ENCODE data around the gene FRMD1. TPM values are rescaled to one million over a fixed set of nuclear protein-coding genes. Genes with fewer than 3 reads are reported as not detected.

The FRMD1 gene
- total RNA-seq, 1 donor from 2014 or later: not detected

DNA sequence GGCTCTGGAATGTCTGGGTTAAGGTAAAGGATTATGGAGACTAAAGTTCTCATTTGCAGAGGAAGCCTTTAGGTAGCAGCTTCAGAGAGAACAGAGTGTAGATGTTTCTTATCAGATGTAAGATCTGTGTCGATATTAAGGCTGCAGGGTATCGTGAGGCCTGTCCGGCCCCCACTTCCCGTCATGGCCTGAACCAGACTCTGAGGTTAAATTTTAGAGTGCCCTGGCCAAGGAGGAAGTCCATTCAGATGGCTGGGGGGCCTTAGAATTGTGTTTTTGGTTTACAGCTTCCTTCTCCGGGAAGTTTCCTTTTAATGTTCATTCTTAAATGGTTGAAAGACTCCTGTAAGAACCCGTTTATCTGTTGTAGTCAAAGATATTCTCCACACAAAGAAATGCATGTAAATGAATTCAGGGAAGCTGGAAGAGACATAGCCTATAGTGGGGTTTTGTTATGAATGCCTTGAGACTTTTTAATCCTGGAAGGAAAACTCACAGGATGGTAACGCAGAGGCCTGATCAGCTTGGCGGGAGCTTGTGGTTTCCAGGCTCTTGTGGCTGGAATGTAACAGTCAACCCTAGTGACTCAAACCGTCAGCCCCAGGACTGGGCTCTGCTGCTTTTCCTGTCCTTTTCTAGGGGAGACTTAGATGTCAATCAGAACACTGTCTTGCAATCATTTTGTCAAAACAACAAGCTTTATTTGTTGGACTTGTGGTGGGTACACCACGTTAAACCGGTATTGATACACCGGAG lies 46.8 kb downstream of the FRMD1 start:
- Mint-ChIP-seq H3K27me3 (ENCODE audit: low read depth, unreplicated experiment) (no peaks in the 10 kb centered on the region), H3K4me1 (ENCODE audit: low read depth, unreplicated experiment) (peaks cover 25% of the 10 kb centered on the region), H3K4me3 (ENCODE audit: unreplicated experiment) (no peak overlapping the region), H3K36me3 (ENCODE audit: low read depth, unreplicated experiment) (no peaks in the 10 kb centered on the region), H3K9me3 (ENCODE audit: unreplicated experiment) (peaks cover 7% of the 10 kb centered on the region), H3K27ac (ENCODE audit: unreplicated experiment) (peak overlapping the region; percentile 92)
- Histone ChIP-seq H4K20me1 (ENCODE audit: insufficient read depth, low read length) (no peaks in the 10 kb centered on the region), H3K4me3 (ENCODE audit: insufficient read depth, low read depth, low read length) (no peak overlapping the region), H3K9me3 (ENCODE audit: insufficient read depth, low read depth, low read length) (no peaks in the 10 kb centered on the region), H3K27ac (ENCODE audit: low read depth, low read length) (peak overlapping the region; percentile 65), H3K36me3 (ENCODE audit: insufficient read depth, low read length) (no peaks in the 10 kb centered on the region), H3K79me2 (ENCODE audit: insufficient read depth, low read length) (no peaks in the 10 kb centered on the region), H3K4me2 (ENCODE audit: low read length) (peak overlapping the region; percentile 69), H3K9ac (ENCODE audit: low read length) (peak overlapping the region; percentile 52), H2AFZ (ENCODE audit: low read depth, low read length) (peak overlapping the region; percentile 29), H3K27me3 (ENCODE audit: insufficient read depth, low read length) (no peaks in the 10 kb centered on the region), H3K4me1 (ENCODE audit: insufficient read depth, low read length) (peaks cover 25% of the 10 kb centered on the region)
- FAIRE-seq (peak; percentile 91), DNase-seq (ENCODE audit: low read depth) (peak; percentile 88)
- TF ChIP-seq, protein P1, sequence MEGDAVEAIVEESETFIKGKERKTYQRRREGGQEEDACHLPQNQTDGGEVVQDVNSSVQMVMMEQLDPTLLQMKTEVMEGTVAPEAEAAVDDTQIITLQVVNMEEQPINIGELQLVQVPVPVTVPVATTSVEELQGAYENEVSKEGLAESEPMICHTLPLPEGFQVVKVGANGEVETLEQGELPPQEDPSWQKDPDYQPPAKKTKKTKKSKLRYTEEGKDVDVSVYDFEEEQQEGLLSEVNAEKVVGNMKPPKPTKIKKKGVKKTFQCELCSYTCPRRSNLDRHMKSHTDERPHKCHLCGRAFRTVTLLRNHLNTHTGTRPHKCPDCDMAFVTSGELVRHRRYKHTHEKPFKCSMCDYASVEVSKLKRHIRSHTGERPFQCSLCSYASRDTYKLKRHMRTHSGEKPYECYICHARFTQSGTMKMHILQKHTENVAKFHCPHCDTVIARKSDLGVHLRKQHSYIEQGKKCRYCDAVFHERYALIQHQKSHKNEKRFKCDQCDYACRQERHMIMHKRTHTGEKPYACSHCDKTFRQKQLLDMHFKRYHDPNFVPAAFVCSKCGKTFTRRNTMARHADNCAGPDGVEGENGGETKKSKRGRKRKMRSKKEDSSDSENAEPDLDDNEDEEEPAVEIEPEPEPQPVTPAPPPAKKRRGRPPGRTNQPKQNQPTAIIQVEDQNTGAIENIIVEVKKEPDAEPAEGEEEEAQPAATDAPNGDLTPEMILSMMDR (IDR thresholded peaks at IDR 0.05; ENCODE audit: insufficient read depth, low read depth, low read length): peak; percentile 52
- TF ChIP-seq EZH2 (IDR thresholded peaks at IDR 0.05; ENCODE audit: insufficient read depth, low read length): no peak

DNA sequence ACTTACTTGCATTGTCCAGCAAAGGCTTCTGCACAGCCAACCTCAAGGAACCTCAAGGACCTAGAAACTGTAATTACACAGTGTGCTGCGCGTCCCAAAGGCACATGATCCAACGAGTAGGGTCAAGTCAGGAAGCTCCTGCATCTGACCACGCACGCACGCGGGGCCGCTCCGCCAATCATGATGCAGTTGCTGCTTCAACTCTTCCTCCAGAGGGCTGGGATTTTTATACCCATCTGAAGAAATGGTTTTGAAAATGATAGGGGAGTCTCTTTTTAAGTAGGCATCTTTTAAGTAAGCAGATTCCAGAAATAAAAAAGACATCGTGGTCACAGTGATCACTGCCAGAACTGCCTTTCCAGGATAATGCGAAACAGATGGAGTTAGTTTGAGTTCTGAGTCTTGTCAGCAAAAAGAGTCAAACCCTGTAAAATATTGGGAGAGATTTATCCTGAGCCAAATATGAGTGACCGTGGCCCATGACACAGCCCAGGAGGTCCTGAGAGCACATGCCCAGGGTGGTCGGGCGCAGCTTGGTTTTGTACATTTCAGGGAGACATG lies 47.5 kb downstream of the FRMD1 start:
- Histone ChIP-seq H3K27ac (ENCODE audit: low read depth, low read length) (peak overlapping the region; percentile 65), H2AFZ (ENCODE audit: low read depth, low read length) (peak overlapping the region; percentile 29), H3K4me1 (ENCODE audit: insufficient read depth, low read length) (peaks cover 25% of the 10 kb centered on the region), H4K20me1 (ENCODE audit: insufficient read depth, low read length) (no peaks in the 10 kb centered on the region), H3K4me3 (ENCODE audit: insufficient read depth, low read depth, low read length) (no peak overlapping the region), H3K79me2 (ENCODE audit: insufficient read depth, low read length) (no peaks in the 10 kb centered on the region), H3K36me3 (ENCODE audit: insufficient read depth, low read length) (no peaks in the 10 kb centered on the region), H3K9me3 (ENCODE audit: insufficient read depth, low read depth, low read length) (no peaks in the 10 kb centered on the region), H3K9ac (ENCODE audit: low read length) (peak overlapping the region; percentile 52), H3K27me3 (ENCODE audit: insufficient read depth, low read length) (no peaks in the 10 kb centered on the region), H3K4me2 (ENCODE audit: low read length) (peak overlapping the region; percentile 69)
- Mint-ChIP-seq H3K27me3 (ENCODE audit: low read depth, unreplicated experiment) (no peaks in the 10 kb centered on the region), H3K9me3 (ENCODE audit: unreplicated experiment) (peaks cover 4% of the 10 kb centered on the region), H3K4me3 (ENCODE audit: unreplicated experiment) (no peak overlapping the region), H3K4me1 (ENCODE audit: low read depth, unreplicated experiment) (peaks cover 25% of the 10 kb centered on the region), H3K36me3 (ENCODE audit: low read depth, unreplicated experiment) (no peaks in the 10 kb centered on the region), H3K27ac (ENCODE audit: unreplicated experiment) (peak overlapping the region; percentile 92)
- FAIRE-seq (peak; percentile 86), DNase-seq (ENCODE audit: low read depth) (peak; percentile 62)
- no peak for TF ChIP-seq EZH2 (IDR thresholded peaks at IDR 0.05; ENCODE audit: insufficient read depth, low read length)
- TF ChIP-seq, protein P1 (IDR thresholded peaks at IDR 0.05; ENCODE audit: insufficient read depth, low read depth, low read length): no peak

DNA sequence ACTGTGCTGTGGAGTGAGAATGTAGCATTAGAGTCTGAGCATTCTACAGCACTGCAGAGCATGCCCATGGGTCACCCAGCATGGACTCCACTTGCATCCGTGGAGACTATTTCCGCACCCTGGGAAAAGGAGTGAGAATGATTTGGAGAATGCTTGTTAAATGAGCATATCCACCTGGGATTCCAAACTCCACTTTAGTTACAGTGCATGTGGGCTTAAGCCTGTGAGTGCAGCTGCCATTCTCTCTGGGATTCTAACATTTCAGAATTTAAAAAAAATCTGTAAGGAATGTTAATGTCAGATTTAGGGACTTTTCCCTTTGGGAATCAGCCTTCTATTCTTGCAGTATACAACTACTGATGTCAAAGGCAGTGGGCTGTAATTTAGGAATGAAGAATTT lies 48.1 kb downstream of the FRMD1 start:
- no peaks in the 10 kb centered on the region for H3K79me2 ChIP-seq (ENCODE audit: insufficient read depth, low read length)
- no peak for TF ChIP-seq EZH2 (IDR thresholded peaks at IDR 0.05; ENCODE audit: insufficient read depth, low read length)
- no peak for FAIRE-seq
- H3K4me3 Mint-ChIP-seq (ENCODE audit: unreplicated experiment): no peak overlapping the region
- no peak overlapping the region for H2AFZ ChIP-seq (ENCODE audit: low read depth, low read length)
- DNase-seq (ENCODE audit: low read depth): no peak
- peaks cover 21% of the 10 kb centered on the region for H3K4me1 ChIP-seq (ENCODE audit: insufficient read depth, low read length)
- H3K9me3 Mint-ChIP-seq (ENCODE audit: unreplicated experiment): peaks cover 4% of the 10 kb centered on the region
- H3K9me3 ChIP-seq (ENCODE audit: insufficient read depth, low read depth, low read length): no peaks in the 10 kb centered on the region
- no peaks in the 10 kb centered on the region for H3K27me3 Mint-ChIP-seq (ENCODE audit: low read depth, unreplicated experiment)
- H3K9ac ChIP-seq (ENCODE audit: low read length): no peak overlapping the region
- H3K36me3 ChIP-seq (ENCODE audit: insufficient read depth, low read length): no peaks in the 10 kb centered on the region
- no peak overlapping the region for H3K4me2 ChIP-seq (ENCODE audit: low read length)
- H3K36me3 Mint-ChIP-seq (ENCODE audit: low read depth, unreplicated experiment): no peaks in the 10 kb centered on the region
- H3K4me1 Mint-ChIP-seq (ENCODE audit: low read depth, unreplicated experiment): peaks cover 25% of the 10 kb centered on the region
- H3K27ac Mint-ChIP-seq (ENCODE audit: unreplicated experiment): no peak overlapping the region
- H3K4me3 ChIP-seq (ENCODE audit: insufficient read depth, low read depth, low read length): no peak overlapping the region
- no peaks in the 10 kb centered on the region for H3K27me3 ChIP-seq (ENCODE audit: insufficient read depth, low read length)
- no peaks in the 10 kb centered on the region for H4K20me1 ChIP-seq (ENCODE audit: insufficient read depth, low read length)
- no peak overlapping the region for H3K27ac ChIP-seq (ENCODE audit: low read depth, low read length)

Measured in astrocyte (in vitro differentiated cells and primary cell).